Daoy (cell line): Measurements from ENCODE around the gene CACNA1G. TPM values are rescaled to one million over a fixed set of nuclear protein-coding genes. Genes with fewer than 3 reads are reported as not detected.

ENCODE experiments used
- DNase-seq: peaks from one replicate; pipeline ENCODE4 v3.0.0-alpha.2; 2015; ENCODE audit warnings: low read depth
- total RNA-seq: library from RNA; depleted of rRNA; stranded (reverse); fragments of >200 nt; shearing (Covaris generic); gene quantifications from 2 replicates; pipeline ENCODE4 v1.2.3, GENCODE V29; 2014; rRNA removed

The CACNA1G gene
- total RNA-seq: 0.15 and 0.23 TPM in 2 replicates

DNA sequence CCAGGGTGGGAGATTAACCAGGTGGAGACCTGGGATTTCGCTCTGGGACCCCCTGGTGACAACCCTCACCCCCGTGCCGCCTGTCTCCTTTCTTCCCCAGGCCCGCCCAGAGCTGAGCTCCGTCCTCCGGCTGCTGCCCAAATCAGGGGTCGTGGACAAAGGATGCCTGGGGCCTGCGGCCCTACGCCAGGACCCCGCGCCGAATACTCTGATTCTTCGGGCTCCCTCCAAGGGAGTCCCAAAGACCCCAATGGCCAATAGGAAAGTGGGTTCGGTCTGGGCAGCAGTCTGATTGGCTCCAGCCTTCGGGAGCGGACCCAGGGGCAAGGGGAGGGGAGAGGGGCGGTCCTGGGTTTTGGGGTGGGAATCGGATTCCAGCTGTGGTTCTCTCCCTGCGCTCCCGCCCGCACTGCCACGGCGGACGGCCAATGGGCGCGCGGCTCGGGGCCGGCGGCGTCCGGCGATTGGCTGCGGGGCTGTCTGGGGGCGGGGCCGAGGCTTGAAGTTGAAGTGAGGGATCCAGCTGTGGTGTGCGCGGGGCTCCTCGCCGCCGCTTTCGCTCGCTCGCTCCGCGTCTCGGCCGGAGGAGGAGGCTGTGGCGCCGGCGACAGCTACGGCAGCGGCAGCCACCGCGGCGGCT, at the start of gene CACNA1G:
TSS of gene CACNA1G (plus strand) at position 531 of the 640 bp plus-strand sequence. CDS start 745 bp downstream, outside the sequence.
- DNase-seq: peak; percentile 92

DNA sequence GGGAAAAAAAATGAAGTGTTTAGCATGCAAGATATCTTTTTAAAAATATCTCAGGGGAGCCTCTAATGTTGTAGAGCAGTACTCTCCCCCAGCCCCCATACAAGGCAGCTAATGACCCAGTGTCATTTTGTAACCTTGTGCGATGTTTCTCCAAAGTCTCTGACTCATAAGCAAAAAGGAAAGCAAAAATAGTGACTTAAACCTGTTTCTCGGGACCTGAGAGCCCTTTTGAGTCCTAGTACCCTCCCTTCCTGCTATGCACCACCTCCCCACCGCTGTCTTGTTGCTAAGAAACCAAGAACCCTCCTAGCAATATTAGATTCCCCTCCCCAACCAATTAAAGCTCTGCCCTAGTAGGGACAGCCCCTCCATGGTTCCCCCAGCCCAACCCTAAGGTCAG, 49.5 kb upstream of the CACNA1G start:
- DNase-seq: no peak

DNA sequence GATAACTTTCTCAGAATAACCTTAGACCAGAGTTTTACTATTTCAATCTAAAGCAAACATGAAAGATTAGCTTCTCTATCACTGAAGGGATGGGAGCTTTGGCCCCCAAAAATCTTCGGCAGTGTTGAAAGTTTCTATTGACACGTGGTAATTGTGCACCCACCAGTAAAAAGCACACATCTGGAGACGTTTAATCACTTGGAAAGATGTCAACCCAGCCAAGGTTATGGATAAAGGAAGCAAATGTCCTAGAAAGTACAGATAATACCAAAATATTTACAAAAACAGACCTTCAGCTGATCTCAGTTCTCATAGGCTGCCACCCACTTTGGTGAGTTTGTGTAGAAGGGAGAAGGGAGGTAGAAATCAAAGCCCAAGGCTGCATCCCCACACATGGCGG, 47.0 kb upstream of the CACNA1G start:
- no peak for DNase-seq

DNA sequence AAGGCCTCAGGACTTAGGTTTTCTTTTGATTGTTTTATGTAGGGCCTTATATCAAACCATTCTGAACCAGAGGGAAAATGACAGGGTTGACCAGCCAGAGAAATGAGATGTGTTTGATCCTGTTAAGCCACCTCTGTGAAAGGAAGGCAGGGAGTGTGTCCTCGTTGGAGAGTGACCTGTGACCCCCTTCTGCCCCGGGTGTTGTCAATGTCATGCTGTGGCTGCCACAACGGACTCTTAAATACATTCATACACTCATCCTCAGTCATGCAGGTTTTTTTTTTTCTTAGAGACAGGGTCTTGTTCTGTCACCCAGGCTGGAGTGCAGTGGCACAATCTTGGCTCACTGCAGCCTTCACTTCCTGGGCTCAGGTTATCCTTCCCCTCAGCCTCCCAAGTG, 46.1 kb upstream of the CACNA1G start:
- DNase-seq: no peak

DNA sequence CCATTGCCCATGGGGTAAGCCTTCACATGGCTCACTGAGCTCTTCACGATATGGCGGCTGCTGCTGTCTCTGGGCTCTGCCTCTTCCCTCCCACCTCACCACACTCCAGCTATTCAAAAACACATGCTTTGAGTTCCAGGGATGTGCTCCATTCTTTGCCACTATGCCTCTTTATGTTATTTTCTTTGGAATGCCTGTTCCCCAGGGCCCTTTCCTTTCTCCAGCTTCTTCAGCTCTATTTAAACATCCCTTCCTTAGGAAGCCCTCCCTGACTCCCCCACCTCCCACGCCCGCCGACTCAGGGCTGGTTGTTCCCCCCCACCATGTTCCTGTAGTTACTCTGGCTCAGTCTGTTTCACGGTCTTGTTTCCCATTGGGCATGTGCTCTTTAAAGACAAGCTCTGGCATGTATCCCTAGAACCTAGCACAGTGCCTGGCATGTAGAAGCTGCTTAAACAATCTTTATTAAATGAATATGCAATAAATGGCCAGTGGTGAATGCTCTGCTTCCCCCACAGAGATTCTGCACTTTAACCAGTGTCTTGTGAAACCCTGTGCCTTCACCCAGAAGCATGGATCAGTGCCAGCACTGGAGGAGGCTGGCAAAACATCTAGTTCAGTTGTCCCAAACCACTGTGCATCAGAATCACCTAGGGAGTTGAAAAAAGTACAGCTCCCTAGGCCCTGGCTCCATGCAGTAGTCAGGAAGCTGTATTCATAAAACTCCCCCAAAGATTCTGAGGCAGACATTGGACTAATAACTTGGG, 45.4 kb upstream of the CACNA1G start:
- DNase-seq: no peak

DNA sequence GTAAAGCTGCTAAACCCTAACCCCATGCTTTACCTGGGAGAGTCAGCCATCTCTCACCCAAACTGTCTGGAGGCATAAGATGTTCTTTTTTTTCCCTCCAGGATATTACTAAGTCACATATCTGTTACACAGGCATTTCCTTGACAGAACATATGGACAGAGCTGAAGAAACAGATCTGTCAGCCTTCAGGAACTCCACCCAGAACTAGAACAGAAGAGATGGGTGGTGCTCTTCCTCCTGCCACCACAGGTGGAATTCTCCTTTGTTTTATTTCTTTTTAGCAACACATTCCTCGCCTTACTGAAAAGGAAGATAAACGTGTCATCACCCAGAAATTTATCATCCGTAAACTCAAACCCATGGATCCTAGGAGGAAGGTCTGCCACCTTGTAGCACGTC, 43.5 kb upstream of the CACNA1G start:
- no peak for DNase-seq

DNA sequence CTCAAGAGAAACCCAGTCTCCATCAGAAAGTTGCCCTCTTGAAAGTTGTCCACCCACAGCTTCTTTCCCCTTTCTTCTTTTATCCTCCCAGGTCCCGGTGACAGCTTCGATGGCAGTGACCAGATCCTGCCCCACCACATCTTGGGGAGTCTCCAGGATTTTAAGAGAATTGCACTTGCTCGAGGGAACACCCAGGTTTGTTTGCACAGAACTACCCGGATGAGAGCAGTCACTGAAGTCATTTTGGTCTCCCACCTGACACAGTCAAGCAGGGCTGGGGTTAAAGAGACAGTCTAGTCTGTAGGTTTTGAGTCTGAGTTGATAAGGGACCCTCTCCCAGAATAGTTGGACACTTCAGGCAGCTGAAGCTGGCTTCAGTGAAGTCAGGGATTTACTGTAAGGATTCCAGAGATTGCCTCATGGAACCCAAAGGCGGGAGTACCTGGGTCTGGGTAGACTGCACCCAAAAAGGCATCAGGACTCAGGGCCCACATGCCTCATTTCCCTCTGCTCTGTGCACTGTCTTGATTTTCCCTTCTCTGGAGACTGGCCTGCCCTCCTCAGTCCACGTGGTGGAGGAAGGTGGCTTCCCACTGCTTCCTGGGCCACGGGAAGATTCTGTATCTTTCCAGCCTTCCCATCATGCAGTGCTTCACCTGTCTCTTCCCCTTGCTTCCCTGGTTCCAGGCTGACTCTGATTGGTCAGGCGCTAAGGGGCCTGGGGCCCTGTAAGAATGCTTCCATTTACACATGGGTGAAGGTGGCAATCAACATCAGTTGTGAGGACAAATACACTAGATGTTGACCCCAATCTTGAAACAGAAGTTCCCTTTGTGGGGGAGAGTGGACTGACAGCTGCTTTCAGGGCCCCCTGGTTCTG, 42.8 kb upstream of the CACNA1G start:
- no peak for DNase-seq

DNA sequence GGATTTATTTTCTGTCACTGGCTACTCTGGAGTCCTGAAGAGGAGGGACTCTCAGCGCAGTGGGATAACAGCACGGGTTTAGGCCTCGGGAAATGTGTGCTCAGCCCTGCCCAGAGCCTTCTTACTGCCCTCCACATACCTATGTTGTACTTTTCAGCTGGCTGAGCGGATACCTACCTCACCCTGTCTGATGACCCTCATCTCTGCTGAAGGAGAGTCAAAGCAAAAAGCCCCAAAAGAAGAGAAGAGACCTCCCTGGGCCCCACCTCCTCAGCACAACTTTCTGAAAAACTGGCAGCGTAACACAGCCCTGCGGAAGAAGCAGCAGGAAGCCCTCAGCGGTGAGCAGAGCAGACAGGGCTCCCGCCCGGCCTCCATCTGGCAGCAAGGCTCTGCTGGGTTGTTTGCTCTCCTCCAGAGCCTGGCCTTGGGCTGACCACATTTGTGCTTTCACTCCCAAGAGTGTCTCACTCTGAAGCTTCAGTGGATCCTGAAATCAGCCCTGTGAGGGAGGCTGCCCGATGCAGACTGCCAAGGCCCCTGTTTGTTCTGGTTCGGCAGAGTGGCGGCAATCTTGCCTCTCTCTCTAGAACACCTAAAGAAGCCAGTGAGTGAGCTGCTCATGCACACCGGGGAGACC, 42.0 kb upstream of the CACNA1G start:
- DNase-seq: no peak

DNA sequence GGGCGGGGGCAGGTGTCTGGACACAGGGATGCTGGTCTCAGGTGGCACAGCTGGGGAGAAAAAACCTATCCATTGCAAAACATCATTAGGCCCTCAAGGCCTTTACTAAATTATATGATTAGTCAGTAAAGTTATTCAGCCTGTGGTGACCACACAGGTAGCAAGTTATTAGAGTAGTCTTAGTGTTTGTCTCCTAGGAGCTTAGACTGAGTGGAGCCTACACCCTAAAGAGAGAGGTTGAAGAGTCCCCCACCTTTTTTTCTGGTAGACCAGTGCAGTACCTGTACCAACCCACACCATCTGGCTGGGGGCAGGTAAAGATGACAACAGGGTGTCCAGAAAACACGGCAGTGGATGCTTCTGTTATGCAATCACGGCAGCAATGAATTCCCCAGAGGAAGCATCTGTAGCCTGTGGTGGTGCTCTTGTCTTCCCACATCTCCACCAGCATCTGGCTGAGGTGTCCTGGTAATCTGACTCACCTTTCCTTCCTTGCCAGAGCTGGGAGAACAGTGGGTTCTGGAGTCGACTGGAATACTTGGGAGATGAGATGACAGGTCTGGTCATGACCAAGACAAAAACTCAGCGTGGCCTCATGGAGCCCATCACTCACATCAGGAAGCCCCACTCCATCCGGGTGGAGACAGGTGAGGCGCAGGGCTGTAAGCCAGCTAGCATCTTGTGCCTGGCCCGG, 41.2 kb upstream of the CACNA1G start:
- no peak for DNase-seq

DNA sequence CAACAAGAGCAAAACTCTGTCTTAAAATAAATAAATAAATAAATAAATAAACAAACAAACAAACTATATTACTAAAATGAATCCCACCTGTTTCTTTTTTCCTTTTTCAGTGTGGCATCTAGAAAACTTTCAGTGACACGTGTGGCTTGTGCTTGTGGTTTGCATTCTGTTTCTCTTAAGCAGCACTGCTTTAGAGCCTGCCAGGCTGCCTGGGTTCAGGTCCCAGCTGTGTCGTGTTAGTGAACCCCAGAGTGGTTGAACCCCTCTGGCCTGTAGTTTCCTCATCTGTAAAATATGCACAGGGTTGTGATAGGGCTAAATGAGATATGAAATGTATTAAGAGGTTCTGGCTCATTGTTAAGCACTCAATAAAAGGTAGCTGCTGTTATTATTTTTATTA, 40.0 kb upstream of the CACNA1G start:
- no peak for DNase-seq

DNA sequence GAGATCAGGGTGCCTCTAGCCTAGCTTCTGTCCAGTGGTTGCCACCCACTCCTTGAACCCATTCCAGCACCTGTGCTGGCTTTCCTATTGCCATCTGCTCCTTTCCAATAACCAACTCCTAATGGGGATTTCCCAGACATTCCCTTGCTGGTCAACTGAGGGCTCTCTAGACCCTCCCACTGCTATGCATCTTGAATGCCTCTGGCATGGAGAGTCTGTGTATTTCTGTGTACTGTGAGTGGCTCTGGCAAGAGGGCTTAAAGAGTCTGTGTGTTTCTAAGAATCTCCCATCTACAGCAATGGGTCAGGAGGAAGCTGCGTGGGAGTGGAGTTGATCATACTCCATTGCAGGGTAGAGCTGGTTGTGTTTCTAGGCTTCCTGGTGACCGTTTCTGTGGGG, 39.0 kb upstream of the CACNA1G start:
- DNase-seq: no peak

DNA sequence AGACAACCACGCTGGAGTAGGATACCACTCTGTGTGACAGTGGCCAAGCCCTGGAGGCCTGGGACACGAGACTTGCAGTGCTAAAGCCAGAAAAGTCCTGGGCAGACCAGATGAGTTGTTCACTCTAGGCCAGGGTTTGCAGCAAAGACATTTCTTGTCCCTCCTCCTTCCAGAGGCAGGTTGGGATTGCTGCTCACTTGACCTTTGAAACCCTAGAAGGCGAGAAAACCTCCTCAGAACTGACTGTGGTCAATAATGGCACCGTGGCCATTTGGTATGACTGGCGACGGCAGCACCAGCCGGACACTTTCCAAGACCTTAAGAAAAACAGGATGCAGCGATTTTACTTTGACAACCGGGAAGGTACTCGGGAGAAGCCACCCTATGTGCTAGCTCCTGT, 37.7 kb upstream of the CACNA1G start:
- DNase-seq: no peak

DNA sequence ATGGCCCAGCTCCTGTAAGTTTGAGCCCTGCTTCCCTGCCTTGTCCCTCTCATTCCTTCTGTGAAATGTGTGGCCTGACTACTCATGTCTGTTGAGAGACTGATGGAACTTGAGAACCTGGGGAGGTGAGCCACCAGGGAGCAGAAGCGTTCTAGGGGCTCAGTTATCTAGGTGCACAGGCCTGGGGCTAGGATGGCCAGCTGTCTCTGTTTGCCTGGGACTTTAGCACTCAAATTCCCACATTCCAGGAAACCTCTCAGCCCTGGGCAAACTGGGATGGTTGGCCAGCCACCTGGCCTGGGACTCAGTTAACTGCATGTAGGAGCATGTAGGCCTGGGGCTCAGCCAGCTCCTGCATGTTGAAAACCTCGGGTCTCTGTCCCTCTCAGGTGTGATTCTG, 37.3 kb upstream of the CACNA1G start:
- DNase-seq: no peak

DNA sequence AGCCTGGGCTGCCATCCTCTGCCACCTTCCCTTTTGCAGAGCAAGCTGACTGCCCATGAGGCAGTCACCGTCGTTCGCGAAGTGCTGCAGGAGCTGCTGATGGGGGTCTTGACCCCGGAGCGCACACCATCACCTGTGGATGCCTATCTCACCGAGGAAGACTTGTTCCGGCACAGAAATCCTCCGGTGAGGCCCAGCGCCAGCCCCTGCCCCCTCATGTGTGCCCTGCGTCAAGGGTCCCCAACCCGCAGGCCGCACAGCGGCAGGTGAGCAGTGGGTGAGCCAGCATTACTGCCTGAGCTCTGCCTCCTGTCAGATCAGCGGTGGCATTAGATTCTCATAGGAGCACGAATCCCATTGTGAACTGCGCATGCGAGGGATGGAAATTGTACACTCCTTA, 35.7 kb upstream of the CACNA1G start:
- DNase-seq: no peak

DNA sequence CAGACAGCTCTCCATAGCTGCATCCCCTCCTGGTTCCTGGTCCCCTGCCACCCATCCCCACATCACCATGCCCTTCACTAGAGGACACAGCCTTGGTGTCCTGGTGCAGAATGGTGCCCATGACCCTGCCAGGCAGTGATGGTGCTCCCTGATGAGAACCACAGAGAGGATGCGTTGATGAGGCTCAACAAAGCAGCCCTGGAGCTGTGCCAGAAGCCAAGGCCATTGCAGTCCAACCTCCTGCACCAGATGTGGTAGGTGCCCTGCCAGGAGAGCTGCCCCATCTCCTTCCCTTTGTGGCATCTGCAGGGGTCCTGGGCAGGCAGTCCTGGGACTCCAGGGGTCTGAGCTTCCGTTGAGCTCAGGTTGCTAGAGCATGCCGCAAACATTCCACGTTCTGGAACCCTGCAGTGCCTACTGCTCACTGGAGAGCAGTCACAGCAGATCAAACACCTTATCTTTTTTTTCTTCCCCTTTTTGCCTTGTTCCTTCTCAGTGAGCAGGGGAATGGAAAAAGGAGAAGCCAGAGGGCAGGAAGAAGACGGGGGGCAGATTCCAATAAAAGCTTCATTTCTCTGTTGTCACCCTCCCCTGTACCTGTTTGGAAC, 33.3 kb upstream of the CACNA1G start:
- no peak for DNase-seq

DNA sequence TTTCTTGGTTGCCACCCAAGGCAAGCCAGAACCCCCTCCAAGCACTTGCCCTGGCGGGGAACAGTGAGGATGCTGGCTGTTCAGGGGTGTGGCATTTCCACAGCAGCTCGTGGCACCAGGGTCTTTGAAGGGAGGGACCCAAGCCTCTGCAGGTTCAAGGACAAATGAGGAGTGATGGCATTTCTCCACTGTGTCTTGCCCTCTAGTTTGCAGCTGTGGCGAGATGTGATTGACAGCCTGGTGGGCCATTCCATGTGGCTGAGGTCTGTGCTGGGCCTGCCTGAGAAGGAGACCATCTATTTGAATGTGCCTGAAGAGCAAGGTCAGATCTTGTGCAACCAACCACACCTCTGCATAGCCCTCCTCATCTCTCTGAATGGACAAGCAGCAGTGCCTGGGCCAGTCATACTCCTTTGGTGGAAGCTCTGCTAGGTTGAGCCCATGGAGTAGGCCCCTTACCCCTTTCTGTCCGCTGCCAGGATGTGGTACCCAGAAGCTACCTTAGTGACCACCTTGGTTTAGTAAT, 32.5 kb upstream of the CACNA1G start:
- DNase-seq: no peak

DNA sequence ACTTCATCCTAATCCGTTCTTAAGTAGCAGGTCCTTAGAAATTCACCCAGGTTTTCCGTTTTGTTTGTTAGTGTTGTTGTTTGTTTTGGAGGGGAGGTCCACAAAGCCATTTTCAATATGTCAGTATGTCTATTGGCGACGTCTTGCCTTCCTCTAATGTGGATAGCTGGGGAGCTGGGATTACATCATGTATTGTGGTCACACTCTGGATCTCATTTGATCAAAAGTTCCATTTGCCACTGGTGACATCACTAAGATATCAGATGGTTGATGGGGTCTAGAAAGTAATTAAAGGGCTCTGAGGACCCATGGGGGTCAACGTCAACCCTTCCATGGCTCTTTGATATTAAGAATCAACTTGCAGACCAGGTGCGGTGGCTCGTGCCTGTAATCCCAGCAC, 30.7 kb upstream of the CACNA1G start:
- DNase-seq: no peak

DNA sequence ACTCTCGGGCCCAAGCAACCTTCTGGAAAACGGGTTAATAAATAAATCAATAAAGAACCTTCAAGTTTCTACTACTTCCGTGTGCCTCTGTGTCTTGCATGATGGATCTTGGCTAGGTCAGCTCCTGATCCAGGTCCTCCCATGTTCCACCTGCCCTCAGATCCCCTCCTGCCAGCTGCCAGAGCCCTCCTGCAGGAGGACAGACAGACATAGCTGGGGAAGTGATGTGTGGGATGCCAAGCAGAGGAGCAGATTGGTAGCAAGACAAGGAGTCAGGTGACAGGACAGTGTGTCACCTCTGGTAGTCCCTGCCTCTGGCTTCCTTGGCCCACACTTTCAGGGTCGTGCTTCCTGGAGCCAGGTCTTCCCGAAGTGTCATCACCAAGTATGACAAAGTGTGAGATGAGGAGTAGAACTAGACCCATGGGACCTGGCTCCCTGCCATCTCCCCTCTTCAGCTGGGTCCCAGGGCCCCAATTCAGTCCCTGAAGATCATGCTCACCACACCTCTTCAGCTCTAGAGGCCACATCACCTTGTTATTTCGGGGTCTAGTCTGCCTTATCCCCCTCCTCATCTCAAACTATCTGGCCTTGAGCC, 29.0 kb upstream of the CACNA1G start:
- DNase-seq: no peak

DNA sequence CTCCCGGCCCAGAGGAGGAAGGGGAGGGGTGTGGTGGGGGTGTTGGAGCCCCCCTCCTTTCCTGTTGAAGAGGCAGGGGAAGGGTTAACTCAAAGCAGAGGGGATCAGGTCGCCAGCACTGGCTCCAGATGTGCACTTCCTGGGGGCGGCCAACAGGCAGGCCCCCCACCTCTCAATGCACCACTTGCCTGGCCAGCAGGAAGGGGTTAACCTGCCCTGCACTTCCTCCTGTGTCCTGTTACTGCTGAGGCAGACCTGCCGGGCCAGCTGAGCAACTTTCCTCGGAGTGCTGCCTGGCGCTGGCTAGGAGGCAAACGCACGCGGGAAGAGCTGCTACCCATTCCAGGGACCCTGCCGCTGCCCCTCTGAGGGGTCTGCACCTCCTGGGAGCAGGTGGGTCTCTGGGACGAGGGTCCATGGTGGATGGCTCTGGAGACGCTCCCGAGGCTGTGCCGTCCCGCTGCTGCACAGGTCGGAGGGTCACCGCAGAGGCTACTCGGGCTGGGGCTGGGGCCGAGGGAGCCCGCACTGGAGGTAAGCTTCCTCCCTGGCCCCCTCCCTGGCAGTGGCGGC, 28.0 kb upstream of the CACNA1G start, which contains the start of gene EPN3:
TSS of gene EPN3 (plus strand) at position 284 of the 573 bp plus-strand sequence. CDS start 3,822 bp downstream, outside the sequence.
- no peak for DNase-seq

DNA sequence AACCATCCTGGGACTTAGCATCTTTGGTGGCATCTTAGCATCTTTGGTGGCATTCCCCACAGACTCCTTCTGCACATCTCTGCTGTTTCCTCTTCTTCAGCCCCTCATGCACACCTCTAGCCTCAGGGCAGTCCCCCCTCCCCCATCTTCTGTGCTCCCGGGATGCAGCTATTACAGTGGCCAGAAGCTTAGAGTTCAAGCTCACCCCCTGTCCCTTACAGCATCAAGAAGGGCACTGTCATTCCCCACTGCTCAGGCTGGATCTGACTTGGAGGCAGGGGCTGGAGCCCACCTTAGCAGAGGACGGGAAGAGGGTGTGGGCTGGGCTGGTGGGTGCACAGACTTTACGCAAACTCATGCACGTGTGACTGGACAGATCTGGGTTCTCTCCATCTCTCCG, 27.3 kb upstream of the CACNA1G start:
- DNase-seq: no peak
